OCI-LY7 (cell line): ENCODE measurements around the gene EGFR. TPM values are rescaled to one million over a fixed set of nuclear protein-coding genes. Genes with fewer than 3 reads are reported as not detected.

ENCODE experiments used
- BruUV-seq: library from RNA; stranded (reverse); fragments of 400-500 nt; replicated peaks from 2 replicates; lab custom pipeline; 2021; lab: Mats Ljungman, UMichigan
- CTCF ChIA-PET: fragments of 300-600 bp; sonication (Branson Sonifier 250); formaldehyde crosslinking; loops from one replicate; lab custom pipeline; 2022; ENCODE audit warnings: antibody characterized with exemption; ENCODE audit not compliant: unreplicated experiment; lab: Charles Lee
- POLR2A ChIA-PET: fragments of 300-600 bp; sonication (Branson Sonifier 250); formaldehyde crosslinking; loops from one replicate; lab custom pipeline; 2022; ENCODE audit warnings: antibody characterized with exemption; lab: Charles Lee
- DNase-seq: peaks from one replicate; pipeline ENCODE4 v3.0.0-alpha.2; 2015; ENCODE audit warnings: low spot score
- H2AFZ ChIP-seq: fragments of 200-600 bp; sonication (generic), shearing (Covaris generic); 2 replicates; pipeline ENCODE4 v1.6.1; 2014; ENCODE audit warnings: mild to moderate bottlenecking, antibody characterized with exemption, low read length, moderate library complexity
- H3K27ac ChIP-seq: fragments of 200-600 bp; sonication (generic); 2 replicates; pipeline ENCODE4 v1.5.1; 2014; ENCODE audit warnings: mixed run types, low read depth, mild to moderate bottlenecking, moderate library complexity, low read length, inconsistent platforms; ENCODE audit not compliant: poor library complexity, severe bottlenecking
- H3K36me3 ChIP-seq: fragments of 200-600 bp; sonication (generic); 2 replicates; pipeline ENCODE4 v1.6.1; 2014; ENCODE audit warnings: mild to moderate bottlenecking, antibody characterized with exemption, low read length, moderate library complexity, mixed read lengths; ENCODE audit not compliant: insufficient read depth
- H3K4me1 ChIP-seq: fragments of 200-600 bp; sonication (generic); 2 replicates; pipeline ENCODE4 v1.5.1; 2014; ENCODE audit warnings: mild to moderate bottlenecking, low read length; ENCODE audit not compliant: insufficient read depth, poor library complexity, severe bottlenecking
- H3K4me2 ChIP-seq: fragments of 200-600 bp; sonication (generic); 2 replicates; pipeline ENCODE4 v1.6.1; 2014; ENCODE audit warnings: mild to moderate bottlenecking, low read length
- H3K4me3 ChIP-seq: fragments of 200-600 bp; sonication (generic); 2 replicates; pipeline ENCODE4 v1.5.1; 2014; ENCODE audit warnings: mild to moderate bottlenecking, low read depth, low read length; ENCODE audit not compliant: poor library complexity, severe bottlenecking
- H3K79me2 ChIP-seq: fragments of 200-600 bp; sonication (generic); 2 replicates; pipeline ENCODE4 v1.6.1; 2016; ENCODE audit warnings: low read depth, mild to moderate bottlenecking, low read length, moderate library complexity, mixed read lengths; ENCODE audit not compliant: insufficient read depth
- H3K9me2 ChIP-seq: fragments of 200-600 bp; sonication (generic); 2 replicates; pipeline ENCODE4 v1.6.1; 2016; ENCODE audit warnings: mild to moderate bottlenecking, low read length, mixed read lengths; ENCODE audit not compliant: insufficient read depth
- H3K9me3 ChIP-seq: fragments of 200-600 bp; sonication (generic); 2 replicates; pipeline ENCODE4 v1.6.1; 2014; ENCODE audit warnings: mild to moderate bottlenecking, mixed run types, low read length, mixed read lengths
- H4K20me1 ChIP-seq: fragments of 200-600 bp; sonication (generic); 2 replicates; pipeline ENCODE4 v1.6.1; 2014; ENCODE audit warnings: mild to moderate bottlenecking, antibody characterized with exemption, low read length, moderate library complexity, mixed read lengths; ENCODE audit not compliant: insufficient read depth
- EZH2phosphoT487 ChIP-seq: fragments of 200-600 bp; sonication (generic); IDR thresholded peaks from 2 replicates; pipeline ENCODE4 v1.6.1; 2018; ENCODE audit warnings: low read depth, borderline replicate concordance, mild to moderate bottlenecking, mixed run types, antibody characterized with exemption, low read length, moderate library complexity, mixed read lengths
- intact Hi-C: fragments of 100-400 bp; cut with micrococcal nuclease; formaldehyde crosslinking; loops from one replicate; pipeline ENCODE4 v1.10.0; 2022; ENCODE audit not compliant: unreplicated experiment
- total RNA-seq, 2 experiments: library from RNA; depleted of rRNA in 1 of 2; stranded (reverse); fragments of >200 nt in 1 of 2; shearing (Covaris generic) in 1 of 2; gene quantifications; 2 replicates each; pipeline ENCODE4 v1.2.3, GENCODE V29; 2014 to 2022
- TF ChIP-seq, protein P1 (sequence below): fragments of 200-600 bp; sonication (generic); conservative IDR thresholded peaks from 2 replicates; pipeline ENCODE4 v1.5.1; 2014; ENCODE audit warnings: mild to moderate bottlenecking, antibody characterized with exemption, low read length, moderate library complexity, mixed read lengths

Gene EGFR
- total RNA-seq, 2 experiments from 2014 or later: 0.27 TPM; not detected in 1

DNA sequence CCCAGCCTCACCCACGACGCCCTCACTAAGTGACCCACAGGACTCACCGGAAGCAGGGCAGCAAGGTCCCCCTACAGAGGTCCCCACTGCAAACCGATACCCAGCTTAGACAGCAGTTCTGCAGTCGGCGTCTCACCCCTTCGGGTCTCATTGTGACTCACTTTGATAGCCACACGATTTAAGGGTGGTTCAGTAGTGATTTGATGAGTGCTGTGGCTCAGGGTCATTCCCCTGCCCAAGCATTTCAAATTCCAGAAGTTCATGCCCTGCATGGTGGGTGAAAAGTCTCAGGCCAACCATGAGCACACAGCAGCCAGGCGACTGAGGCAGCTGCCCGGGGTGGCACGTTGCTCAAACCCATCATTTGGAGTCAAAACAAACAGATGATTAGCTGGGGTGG, 93.2 kb downstream of the EGFR start:
- ChIA-PET CTCF (no interaction called here), POLR2A (no interaction called here)
- Histone ChIP-seq H3K36me3 (no peaks in the 10 kb centered on the region), H3K4me1 (no peaks in the 10 kb centered on the region), H4K20me1 (no peaks in the 10 kb centered on the region), H3K79me2 (no peaks in the 10 kb centered on the region), H2AFZ (no peak overlapping the region), H3K9me2 (no peaks in the 10 kb centered on the region), H3K4me2 (no peak overlapping the region), H3K27ac (no peak overlapping the region), H3K4me3 (no peak overlapping the region), H3K9me3 (no peaks in the 10 kb centered on the region)
- DNase-seq: no peak
- BruUV-seq: no TSS peak
- no peak for TF ChIP-seq EZH2phosphoT487
- intact Hi-C loops: no loop called here

DNA sequence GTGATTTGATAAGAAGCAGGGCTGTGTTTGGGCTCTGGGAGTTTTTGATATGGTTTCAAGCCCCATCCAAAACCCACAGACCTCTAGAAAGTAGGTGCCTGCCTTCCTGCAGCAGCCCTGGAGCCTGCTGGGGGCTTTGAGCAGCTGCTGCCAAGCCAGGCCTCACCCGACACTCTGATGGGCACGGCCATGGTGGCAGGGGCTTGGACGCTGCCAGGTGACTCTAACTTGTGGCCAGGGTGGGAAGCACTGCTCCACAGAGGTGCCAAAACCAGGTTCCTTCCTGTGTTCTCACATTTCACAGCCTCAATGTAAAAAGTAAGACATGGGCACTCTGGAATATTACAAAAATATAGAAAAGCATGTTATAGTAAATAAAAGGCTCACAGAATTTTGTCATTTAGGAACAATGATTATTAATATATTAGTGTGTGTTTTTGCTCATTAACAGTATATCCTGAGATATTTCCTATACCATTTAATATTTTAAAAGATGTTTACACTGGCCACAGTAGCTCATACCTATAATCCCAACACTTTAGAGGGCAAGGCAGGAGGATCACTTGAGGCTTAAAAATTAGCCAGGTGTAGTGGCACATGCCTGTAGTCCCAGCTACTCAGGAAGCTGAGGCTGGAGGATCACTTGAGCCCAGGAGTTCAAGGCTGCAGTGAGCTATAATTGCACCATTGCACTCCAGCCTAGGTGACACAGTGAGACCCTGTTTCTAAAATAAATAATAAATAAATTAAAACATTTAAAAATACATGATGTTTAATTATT, 95.1 kb downstream of the EGFR start:
- DNase-seq: no peak
- Histone ChIP-seq H3K9me2 (no peaks in the 10 kb centered on the region), H3K9me3 (no peaks in the 10 kb centered on the region), H3K4me2 (no peak overlapping the region), H3K27ac (no peak overlapping the region), H3K4me1 (no peaks in the 10 kb centered on the region), H3K79me2 (no peaks in the 10 kb centered on the region), H2AFZ (no peak overlapping the region), H3K36me3 (no peaks in the 10 kb centered on the region), H3K4me3 (no peak overlapping the region), H4K20me1 (no peaks in the 10 kb centered on the region)
- ChIA-PET POLR2A (no interaction called here), CTCF (no interaction called here)
- intact Hi-C loops: no loop called here
- BruUV-seq: no TSS peak
- TF ChIP-seq EZH2phosphoT487: no peak
- TF ChIP-seq, protein P1, sequence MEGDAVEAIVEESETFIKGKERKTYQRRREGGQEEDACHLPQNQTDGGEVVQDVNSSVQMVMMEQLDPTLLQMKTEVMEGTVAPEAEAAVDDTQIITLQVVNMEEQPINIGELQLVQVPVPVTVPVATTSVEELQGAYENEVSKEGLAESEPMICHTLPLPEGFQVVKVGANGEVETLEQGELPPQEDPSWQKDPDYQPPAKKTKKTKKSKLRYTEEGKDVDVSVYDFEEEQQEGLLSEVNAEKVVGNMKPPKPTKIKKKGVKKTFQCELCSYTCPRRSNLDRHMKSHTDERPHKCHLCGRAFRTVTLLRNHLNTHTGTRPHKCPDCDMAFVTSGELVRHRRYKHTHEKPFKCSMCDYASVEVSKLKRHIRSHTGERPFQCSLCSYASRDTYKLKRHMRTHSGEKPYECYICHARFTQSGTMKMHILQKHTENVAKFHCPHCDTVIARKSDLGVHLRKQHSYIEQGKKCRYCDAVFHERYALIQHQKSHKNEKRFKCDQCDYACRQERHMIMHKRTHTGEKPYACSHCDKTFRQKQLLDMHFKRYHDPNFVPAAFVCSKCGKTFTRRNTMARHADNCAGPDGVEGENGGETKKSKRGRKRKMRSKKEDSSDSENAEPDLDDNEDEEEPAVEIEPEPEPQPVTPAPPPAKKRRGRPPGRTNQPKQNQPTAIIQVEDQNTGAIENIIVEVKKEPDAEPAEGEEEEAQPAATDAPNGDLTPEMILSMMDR: no peak

DNA sequence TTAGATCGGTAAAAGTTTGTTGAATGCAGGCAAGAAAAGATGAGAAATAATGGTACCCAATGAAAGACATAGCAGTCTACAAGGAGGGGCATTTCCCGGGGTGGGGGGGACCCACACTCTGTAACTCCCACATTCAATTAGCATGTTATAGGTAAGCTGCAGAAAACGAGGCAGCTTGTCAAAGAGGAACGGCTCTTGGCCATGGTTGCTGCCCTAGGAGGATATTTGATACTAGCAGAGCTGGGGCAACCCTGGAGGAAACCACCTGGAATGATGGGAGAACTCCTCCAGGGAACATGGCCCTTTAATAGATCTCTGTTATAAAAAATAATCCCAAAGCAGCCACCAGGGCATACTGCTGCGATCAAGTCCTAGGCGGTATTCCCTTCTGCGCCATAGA, 98.5 kb downstream of the EGFR start:
- ChIA-PET CTCF (no interaction called here), POLR2A (no interaction called here)
- H4K20me1 ChIP-seq: no peaks in the 10 kb centered on the region
- no peak overlapping the region for H3K4me2 ChIP-seq
- no peaks in the 10 kb centered on the region for H3K9me3 ChIP-seq
- no peaks in the 10 kb centered on the region for H3K4me1 ChIP-seq
- H3K9me2 ChIP-seq: no peaks in the 10 kb centered on the region
- H3K36me3 ChIP-seq: no peaks in the 10 kb centered on the region
- intact Hi-C loops: no loop called here
- BruUV-seq: no TSS peak
- no peak for DNase-seq
- no peaks in the 10 kb centered on the region for H3K79me2 ChIP-seq
- H3K4me3 ChIP-seq: no peak overlapping the region
- TF ChIP-seq EZH2phosphoT487: no peak
- TF ChIP-seq, protein P1: no peak
- no peak overlapping the region for H2AFZ ChIP-seq
- H3K27ac ChIP-seq: no peak overlapping the region
